Measurements from ENCODE around the gene JUNB. TPM values are rescaled to one million over a fixed set of nuclear protein-coding genes. Genes with fewer than 3 reads are reported as not detected.

Gene JUNB
- total RNA-seq, 2 experiments from 2014 or later, result 292 to 299 TPM

DNA sequence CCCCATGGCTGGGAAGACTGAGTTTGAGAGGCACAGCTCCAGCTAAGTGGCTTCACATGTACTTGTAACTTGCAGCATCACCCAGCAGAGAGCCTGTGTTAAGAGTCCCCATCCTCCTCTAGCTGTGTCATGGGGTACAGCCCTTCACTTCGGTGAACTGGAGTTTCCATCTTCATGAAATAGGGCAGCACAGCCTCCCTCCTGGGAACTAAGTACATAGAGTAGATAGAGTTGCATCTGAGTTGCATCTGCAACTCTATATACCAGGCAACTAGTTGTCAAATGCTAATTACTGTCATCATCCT is 9.1 kb downstream of the JUNB start:
- Mint-ChIP-seq H3K4me3 (peak overlapping the region; percentile 90), H3K4me1 (ENCODE audit: low read depth) (peaks cover 30% of the 10 kb centered on the region), H3K27me3 (peaks cover 2% of the 10 kb centered on the region), H3K9me3 (no peaks in the 10 kb centered on the region), H3K27ac (peak overlapping the region; percentile 81), H3K36me3 (ENCODE audit: low read depth) (peaks cover 16% of the 10 kb centered on the region)
- POLR2A ChIA-PET, result interaction anchor here (0.6 to 2.9 kb wide), 7 partner anchors 9 to 119 kb away, joined by 3 to 10 read pairs (median 6); partner anchors contain the start of genes DHPS, FBXW9, JUNB and TRIR
- ATAC-seq (no peak), DNase-seq (no peak)
- TF ChIP-seq CTCF (IDR thresholded peaks at IDR 0.05), result no peak
- CTCF ChIA-PET, result interaction anchor here (6.7 to 14.2 kb wide), 4 partner anchors 20 to 48 kb away, joined by 49 to 480 read pairs (median 194); no protein-coding TSS in a partner anchor
- intact Hi-C loops (cut with micrococcal nuclease), result no loop called here

DNA sequence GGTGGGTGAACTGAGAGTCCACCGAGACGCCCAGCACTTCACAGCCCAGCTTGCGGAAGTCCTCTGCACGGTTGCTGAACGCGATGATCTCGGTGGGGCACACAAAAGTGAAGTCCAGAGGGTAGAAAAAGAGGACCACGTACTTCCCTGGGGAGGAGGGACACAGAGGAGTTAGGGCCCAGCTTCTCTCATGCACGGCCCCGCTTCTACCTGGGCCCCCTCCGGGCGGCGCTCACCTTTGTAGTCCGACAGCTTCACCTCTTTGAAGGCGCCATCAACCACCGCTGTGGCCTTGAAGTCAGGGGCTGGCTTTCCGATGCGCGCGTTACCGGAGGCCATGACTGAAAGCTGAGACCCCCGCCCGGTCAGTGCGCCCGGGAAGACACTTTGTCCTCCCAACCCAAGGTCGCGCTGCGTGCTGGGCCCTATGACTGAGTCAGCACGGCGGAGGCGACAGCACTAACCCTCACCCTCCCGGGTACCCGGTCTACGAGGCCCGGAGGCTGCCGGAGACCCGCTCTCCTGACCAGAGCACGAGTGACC is 9.7 kb downstream of the JUNB start:
- no peaks in the 10 kb centered on the region for H3K9me3 Mint-ChIP-seq
- intact Hi-C loops (cut with micrococcal nuclease), result no loop called here
- peak overlapping the region; percentile 90 for H3K4me3 Mint-ChIP-seq
- DNase-seq (peak; percentile 43), ATAC-seq (peak; percentile 21)
- ChIA-PET POLR2A (interaction anchor here (0.6 to 2.9 kb wide), 9 partner anchors 10 to 120 kb away, joined by 3 to 10 read pairs (median 6); partner anchors contain the start of genes DHPS, FBXW9, JUNB and TRIR), CTCF (interaction anchor here (6.7 to 14.2 kb wide), 4 partner anchors 21 to 47 kb away, joined by 49 to 480 read pairs (median 194); no protein-coding TSS in a partner anchor)
- H3K36me3 Mint-ChIP-seq (ENCODE audit: low read depth), result peaks cover 16% of the 10 kb centered on the region
- H3K27me3 Mint-ChIP-seq, result peaks cover 2% of the 10 kb centered on the region
- peaks cover 28% of the 10 kb centered on the region for H3K4me1 Mint-ChIP-seq (ENCODE audit: low read depth)
- TF ChIP-seq CTCF (IDR thresholded peaks at IDR 0.05), result no peak
- peak overlapping the region; percentile 81 for H3K27ac Mint-ChIP-seq

DNA sequence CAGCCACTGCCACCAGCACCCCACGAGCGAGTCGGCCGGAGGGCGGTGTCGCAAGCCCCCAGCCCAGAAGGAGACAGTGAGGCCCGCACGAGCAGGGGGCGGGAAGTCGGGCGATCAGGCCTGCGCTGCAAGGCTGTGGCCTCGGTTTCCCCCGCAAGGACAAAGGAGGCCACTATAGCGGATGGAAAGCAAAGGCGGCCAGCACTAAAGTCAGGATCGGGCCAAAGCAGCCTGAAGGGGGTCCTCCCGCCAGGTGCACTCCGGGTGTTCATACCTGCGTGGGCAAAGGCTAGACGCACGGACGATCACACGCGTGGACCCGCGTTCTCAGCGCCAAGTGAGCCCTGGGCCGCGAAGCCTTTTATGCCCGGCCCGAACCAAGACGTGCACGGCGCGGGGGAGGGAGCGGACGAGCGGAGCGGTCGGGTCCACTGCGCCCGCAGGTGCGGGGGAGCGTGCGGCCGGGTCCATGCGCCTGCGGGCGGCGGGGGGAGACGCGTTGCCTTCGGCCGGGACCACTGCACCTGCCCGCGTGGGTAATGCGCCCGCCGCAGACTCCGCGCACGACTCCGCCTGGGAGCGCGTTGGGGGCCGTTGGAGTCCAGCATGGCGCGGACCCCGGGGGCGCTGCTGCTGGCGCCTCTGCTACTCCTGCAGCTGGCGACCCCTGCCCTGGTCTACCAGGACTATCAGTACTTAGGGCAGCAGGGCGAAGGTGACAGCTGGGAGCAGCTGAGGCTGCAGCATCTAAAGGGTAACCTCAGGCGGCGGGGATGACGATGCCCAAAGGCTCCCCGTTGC is 10.4 kb downstream of the JUNB start, which contains the start of the genes PRDX2 and THSD8:
PRDX2 (minus strand) TSS at position 335 of the 801 bp plus-strand sequence. CDS start 539 bp downstream, outside the sequence.
THSD8 (plus strand) TSS at position 604 of the 801 bp plus-strand sequence; CDS start at position 607, 3 bp downstream.
- Mint-ChIP-seq H3K27ac (peak within 1 kb of the TSS; percentile 81), H3K9me3 (no peaks in the 10 kb centered on the region), H3K36me3 (ENCODE audit: low read depth) (peaks cover 17% of the 10 kb centered on the region), H3K4me3 (peak within 1 kb of the TSS; percentile 90), H3K4me1 (ENCODE audit: low read depth) (peaks cover 24% of the 10 kb centered on the region), H3K27me3 (peaks cover 2% of the 10 kb centered on the region)
- ATAC-seq, result peak; percentile 74
- ChIA-PET POLR2A (interaction anchor here (0.7 to 2.8 kb wide), 11 partner anchors 9 to 106 kb away, joined by 3 to 10 read pairs (median 5); partner anchors contain the start of genes FBXW9, GET3, JUNB and TRIR), CTCF (interaction anchor here (1.1 to 14.2 kb wide), 8 partner anchors 9 to 125 kb away, joined by 3 to 480 read pairs (median 32); no protein-coding TSS in a partner anchor)
- peak; percentile 23 for TF ChIP-seq CTCF (IDR thresholded peaks at IDR 0.05)
- DNase-seq, result peak; percentile 81
- intact Hi-C loops (cut with micrococcal nuclease), result no loop called here

DNA sequence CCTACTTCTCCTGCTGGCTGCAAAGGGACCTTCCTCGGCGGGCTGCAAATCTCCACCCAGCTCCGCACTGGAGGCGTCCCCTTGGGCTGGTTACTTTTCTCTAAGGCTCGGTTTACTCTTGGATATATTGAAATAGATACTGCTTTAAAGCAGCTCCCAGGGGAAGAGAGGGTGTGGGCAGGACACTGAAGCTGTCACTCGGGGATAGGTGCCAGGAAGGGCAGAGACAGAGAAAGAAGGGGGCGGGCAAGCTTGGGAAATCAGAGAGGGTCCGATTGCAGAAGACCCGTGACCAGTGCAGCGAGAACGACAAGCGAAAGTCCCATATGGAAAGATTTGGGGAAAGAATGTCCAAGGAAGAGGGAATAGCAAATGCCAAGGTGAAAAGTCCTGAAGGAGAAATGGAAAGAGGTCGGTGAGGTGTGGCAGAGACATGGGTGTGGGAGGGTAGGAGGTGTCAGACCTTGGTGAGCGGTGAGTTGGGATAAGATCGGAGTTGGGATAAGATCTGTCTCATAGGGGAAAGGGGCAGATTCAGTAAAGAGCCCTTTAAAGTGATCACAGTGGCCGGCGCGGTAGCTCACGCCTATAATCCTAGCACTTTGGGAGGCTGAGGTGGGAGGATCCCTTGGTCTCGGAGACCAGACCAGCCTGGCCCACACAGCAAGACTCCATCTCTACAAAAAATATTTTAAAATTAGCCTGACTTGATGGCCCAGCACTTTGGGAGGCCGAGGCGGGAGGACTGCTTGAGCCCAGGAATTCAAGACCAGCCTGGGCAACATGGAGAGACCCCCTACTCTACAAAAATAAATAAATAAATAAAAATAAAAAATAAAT is 11.2 kb downstream of the JUNB start:
- Mint-ChIP-seq H3K4me3 (peak overlapping the region; percentile 90), H3K27me3 (peaks cover 2% of the 10 kb centered on the region), H3K36me3 (ENCODE audit: low read depth) (peaks cover 25% of the 10 kb centered on the region), H3K4me1 (ENCODE audit: low read depth) (peaks cover 26% of the 10 kb centered on the region), H3K9me3 (no peaks in the 10 kb centered on the region), H3K27ac (peak overlapping the region; percentile 63)
- no peak for DNase-seq
- ChIA-PET POLR2A (interaction anchor here (0.6 to 2.8 kb wide), 13 partner anchors 9 to 137 kb away, joined by 3 to 10 read pairs (median 4); partner anchors contain the start of genes FBXW9, GET3 and JUNB), CTCF (interaction anchor here (0.6 to 14.2 kb wide), 8 partner anchors 10 to 163 kb away, joined by 3 to 480 read pairs (median 4); no protein-coding TSS in a partner anchor)
- no peak for TF ChIP-seq CTCF (IDR thresholded peaks at IDR 0.05)
- ATAC-seq, result no peak
- intact Hi-C loops (cut with micrococcal nuclease), result no loop called here
